ENCODE results near the gene PLCB4.

The PLCB4 gene

GRCh38 chr20:9334866-9335265, 266.0 kb downstream of the PLCB4 start:
- DNase-seq: no peak

GRCh38 chr20:9338101-9338500, 269.2 kb downstream of the PLCB4 start:
- DNase-seq: no peak

- no peak for DNase-seq
These were observed 270.8 kb downstream of the PLCB4 start for GRCh38 chr20:9339708-9340107.

- no peak for DNase-seq
These were observed 273.8 kb downstream of the PLCB4 start for GRCh38 chr20:9342651-9343050.

- DNase-seq: peak; percentile 41
These were observed 275.4 kb downstream of the PLCB4 start for GRCh38 chr20:9344083-9344920.

- DNase-seq: no peak
These were observed 279.4 kb downstream of the PLCB4 start for GRCh38 chr20:9348316-9348715.

GRCh38 chr20:9348747-9349146, 279.9 kb downstream of the PLCB4 start:
- DNase-seq: no peak

- no peak for DNase-seq
These were observed 280.4 kb downstream of the PLCB4 start for GRCh38 chr20:9349249-9349648.

GRCh38 chr20:9352739-9353138, 283.9 kb downstream of the PLCB4 start:
- no peak for DNase-seq

GRCh38 chr20:9353180-9353915, 284.5 kb downstream of the PLCB4 start:
- DNase-seq: no peak

- no peak for DNase-seq
These were observed 285.0 kb downstream of the PLCB4 start for GRCh38 chr20:9353916-9354276.

GRCh38 chr20:9354579-9354978, 285.7 kb downstream of the PLCB4 start:
- no peak for DNase-seq

- no peak for DNase-seq
These were observed 289.1 kb downstream of the PLCB4 start for GRCh38 chr20:9358001-9358400.

- peak; percentile 66 for DNase-seq
These were observed 290.8 kb downstream of the PLCB4 start for GRCh38 chr20:9359561-9360308.

- no peak for DNase-seq
These were observed 291.5 kb downstream of the PLCB4 start for GRCh38 chr20:9360431-9360830.

- no peak for DNase-seq
These were observed 294.8 kb downstream of the PLCB4 start for GRCh38 chr20:9363673-9364072.

- DNase-seq: no peak
These were observed 298.4 kb downstream of the PLCB4 start for GRCh38 chr20:9367328-9367727.

- no peak for DNase-seq
These were observed 298.9 kb downstream of the PLCB4 start for GRCh38 chr20:9367746-9368145.

- no peak for DNase-seq
These were observed 300.0 kb downstream of the PLCB4 start for GRCh38 chr20:9368893-9369292.

GRCh38 chr20:9369557-9369956, 300.7 kb downstream of the PLCB4 start:
- DNase-seq: no peak

- no peak for DNase-seq
These were observed 305.2 kb downstream of the PLCB4 start for GRCh38 chr20:9374072-9374471.

- DNase-seq: no peak
These were observed 305.6 kb downstream of the PLCB4 start for GRCh38 chr20:9374480-9374879.

- DNase-seq: no peak
These were observed 306.4 kb downstream of the PLCB4 start for GRCh38 chr20:9375221-9375681.

- DNase-seq: no peak
These were observed 308.1 kb downstream of the PLCB4 start for GRCh38 chr20:9377007-9377406.
